GM19351 (cell line): Measurements from ENCODE around the gene BMP2K.
"Not testable (repeated sequence)": the region's sequence is repeated elsewhere in the genome, so short reads cannot be mapped to it uniquely, and the experiment has no call there.

Source experiments
- ATAC-seq: cut with Tn5 transposase; IDR thresholded peaks from one replicate; pipeline ENCODE4 v1.9.1; 2021; ENCODE audit warnings: mild to moderate bottlenecking, moderate library complexity; ENCODE audit not compliant: unreplicated experiment

BMP2K gene

DNA sequence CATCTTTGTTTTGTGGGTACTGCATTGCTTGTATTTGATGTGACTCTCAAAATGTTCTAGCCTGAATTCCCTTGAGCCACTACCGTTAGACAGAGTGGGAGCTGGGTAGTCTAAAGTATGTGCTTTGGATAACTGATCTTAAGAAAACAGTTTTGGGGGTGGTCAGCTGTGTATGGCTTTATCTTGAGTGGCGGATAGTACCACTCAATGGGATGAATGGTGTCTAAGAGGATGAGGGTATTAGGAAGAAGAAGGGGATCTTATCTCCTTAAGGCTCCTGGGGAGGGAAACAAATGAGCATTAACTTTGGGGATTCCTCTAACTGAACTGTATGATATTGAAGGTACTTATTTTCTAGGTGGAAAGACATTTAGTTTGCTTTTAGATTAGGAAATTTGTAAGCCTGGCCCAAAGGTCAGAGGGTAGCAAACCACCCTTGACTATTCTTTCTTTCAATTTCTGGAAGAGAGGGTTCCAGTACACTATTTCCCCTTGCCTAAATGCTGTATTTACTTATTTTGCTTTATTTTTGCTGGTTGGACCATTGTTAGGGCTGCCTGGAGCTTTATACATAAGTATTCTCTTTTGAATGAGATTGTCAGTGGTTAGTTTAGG is 11.3 kb downstream of the BMP2K start:
- ATAC-seq = no peak

DNA sequence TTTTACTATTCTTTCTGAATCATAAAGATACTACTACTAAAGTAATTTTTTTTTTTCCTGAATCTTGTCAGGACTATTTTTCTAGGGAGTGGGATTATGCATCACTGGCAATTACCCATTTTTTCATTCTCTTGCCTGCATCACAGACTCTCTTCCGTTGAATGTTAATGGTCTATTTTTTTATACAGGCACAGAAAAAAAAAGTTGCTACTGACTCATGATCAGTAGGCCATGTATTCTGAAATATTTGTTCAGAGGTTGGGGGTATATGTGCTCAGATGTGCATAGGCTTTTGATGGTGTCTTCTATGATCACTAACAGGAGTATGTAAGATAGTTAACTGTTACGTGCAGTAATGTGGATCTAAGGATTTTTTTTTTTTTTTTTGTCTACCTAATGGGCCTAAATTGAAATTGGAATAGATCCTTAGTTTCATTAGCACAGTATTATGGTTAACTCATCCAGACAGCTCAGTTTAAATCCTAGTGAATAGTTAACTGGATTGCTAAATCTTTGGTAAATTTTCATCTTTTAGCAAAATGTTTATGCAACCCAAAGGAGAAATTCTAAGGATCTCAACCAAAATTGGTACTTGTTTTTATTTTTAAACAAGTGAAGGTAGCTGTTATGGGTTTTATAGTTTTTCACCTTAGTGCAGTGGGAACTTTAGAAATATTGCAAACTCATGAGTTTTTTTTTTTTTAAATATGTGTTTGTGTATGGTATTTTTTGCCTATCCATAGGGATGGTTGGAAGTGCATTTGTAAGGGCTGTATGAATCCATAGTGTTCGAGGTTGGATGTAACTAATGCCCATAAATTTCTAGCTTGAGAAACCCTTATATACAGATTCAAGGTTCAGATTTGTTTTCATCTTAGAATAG is 12.1 kb downstream of the BMP2K start:
- ATAC-seq = no peak

DNA sequence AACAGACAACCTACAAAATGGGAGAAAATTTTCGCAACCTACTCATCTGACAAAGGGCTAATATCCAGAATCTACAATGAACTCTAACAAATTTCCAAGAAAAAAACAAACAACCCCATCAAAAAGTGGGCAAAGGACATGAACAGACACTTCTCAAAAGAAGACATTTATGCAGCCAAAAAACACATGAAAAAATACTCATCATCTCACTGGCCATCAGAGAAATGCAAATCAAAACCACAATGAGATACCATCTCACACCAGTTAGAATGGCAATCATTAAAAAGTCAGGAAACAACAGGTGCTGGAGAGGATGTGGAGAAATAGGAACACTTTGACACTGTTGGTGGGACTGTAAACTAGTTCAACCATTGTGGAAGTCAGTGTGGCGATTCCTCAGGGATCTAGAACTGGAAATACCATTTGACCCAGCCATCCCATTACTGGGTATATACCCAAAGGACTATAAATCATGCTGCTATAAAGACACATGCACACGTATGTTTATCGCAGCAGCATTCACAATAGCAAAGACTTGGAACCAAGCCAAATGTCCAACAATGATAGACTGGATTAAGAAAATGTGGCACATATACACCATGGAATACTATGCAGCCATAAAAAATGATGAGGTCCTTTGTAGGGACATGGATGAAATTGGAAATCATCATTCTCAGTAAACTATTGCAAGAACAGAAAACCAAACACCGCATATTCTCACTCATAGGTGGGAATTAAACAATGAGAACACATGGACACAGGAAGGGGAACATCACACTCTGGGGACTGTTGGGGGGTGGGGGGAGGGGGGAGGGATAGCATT is 19.7 kb downstream of the BMP2K start:
- ATAC-seq = not testable (repeated sequence)

DNA sequence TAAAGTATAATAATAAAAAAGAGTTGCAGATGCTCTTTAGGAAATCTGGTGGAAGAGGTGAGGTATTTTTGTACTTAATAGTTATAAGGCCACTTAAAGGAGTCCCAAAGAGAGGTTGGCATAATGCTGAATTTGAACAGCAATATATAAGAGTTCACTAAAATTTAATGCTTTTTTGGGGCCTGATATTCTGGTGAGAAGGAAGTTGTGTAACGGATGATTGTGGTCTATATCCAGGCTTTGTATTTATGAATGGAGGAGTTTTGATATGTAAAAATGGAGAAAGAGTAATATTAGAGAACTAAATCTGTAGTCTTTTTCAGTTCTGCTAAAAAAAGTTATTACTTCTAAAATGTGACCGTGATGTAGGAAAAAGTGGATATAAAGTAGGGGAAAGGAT is 20.4 kb downstream of the BMP2K start:
- ATAC-seq = no peak

DNA sequence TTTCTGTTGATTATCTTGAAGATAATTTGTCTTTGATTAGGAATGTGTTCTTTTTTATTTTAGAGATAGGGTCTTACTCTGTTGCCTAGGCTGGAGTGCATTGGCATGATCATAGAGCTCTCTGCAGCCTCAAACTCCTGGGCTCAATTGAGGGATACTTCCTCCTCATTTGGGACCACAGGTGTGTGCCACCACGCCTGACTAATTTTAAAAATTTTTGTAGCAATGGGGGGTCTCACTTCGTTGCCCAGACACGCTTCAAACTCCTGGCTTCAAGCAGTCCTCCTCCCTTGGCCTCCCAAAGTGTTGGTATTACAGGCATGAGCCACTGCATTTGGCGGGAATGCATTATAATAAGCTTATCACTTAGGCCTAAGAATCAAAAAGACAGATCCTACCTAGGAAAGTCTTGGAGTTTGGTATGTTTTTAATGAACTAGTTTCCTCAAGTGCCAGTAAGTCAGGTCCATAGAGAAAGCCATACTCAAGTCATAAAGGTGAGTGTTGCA is 21.7 kb downstream of the BMP2K start:
- no peak for ATAC-seq

DNA sequence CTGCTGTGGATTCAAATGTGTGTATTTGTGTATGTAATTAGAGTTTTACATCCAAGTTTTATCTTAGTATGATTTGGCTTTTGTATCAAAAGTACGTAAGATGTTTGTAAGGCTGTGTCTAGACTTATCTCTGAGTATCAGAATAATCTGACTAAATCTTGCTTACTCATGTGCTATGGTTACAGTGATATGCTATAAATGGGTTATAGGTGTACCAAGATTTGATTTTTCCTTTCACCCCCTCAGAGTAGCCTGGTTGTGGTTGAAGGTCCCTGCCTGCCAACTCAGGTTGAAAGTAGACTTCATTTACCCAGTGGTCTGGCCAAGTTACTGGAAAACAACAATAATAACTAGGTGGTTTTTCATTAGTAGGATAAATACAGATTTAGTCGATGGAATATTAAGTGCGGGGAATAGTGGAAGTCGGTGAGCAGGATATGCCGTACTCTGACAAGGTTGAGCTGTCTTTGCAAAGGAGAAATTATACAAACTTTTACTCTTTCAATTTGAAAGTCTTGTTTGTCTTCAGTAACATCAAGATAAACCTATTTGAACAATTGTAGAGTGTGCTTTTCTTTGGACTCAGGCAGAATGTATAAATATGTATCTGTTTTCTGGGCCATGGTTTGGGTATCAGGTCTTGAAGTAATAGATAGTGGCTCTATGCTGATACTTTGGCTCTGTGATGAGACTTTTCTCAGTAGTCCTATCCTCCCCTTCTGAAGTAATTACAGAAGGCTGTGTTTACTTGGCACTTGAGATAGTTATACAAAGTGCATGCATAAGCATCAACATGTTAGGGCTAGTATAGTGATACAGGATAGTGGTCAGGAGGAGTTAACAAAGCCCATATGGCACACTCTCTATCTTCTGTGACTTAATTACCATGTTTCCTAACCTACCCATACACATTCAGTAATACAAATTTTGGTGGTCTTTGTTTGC is 23.7 kb downstream of the BMP2K start:
- ATAC-seq = peak; percentile 64

DNA sequence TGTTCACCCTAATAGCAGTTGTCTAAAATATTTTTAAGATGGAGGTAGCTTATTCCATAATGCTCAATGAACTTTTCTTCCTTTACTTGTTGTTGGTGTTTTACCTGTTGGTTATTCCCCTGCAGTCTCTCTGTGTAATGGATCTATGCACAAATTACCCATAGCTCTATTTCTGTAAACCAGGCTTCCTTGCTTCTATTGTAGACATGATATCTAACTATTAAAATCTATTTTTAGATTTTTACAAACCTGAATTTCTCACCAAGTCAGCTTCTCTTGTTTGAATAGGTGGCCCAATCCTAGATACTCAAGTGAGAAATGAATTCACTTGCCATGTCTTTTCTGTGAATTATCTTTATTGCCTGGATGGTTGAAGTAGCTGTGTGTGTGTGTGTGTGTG is 24.8 kb downstream of the BMP2K start:
- ATAC-seq = no peak

DNA sequence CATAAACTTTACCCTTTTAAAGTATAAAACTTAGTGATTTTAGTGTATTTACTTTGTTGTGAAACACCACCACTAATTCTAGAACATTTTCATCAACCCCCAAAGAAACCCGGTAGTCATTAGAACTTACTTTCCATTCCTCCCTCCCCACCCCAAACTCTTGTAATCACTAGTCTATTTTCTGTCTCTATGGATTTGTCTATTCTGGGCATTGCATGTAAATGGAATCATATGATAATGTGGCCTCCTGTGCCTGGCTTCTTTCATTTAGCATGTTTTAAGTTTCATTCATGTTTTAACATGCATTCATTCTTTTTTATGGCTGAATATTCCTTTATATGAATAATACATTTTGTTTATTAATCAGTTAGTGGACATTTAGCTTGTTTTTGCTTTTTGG is 27.8 kb downstream of the BMP2K start:
- no peak for ATAC-seq

DNA sequence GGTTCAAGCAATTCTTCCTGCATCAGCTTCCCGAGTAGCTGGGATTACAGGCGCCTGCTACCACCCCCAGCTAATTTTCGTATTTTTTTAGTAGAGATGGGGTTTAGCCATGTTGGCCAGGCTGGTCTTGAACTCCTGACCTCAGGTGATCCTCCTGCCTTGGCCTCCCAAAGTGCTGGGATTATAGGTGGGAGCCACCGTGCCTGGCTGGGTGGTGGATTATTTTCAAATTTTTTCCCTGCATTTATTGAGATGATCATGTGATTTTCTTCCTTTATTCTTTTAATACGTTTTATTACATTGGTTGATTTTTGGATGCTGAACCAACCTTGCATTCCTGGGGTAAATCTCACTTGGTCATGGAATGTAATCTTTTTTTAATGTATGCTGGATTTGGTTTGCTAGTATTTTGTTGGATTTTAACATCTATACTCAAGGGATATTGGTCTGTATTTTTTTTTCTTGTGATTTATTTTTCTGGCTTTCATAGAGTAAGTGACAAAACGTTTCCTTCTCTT is 30.9 kb downstream of the BMP2K start:
- ATAC-seq = no peak

DNA sequence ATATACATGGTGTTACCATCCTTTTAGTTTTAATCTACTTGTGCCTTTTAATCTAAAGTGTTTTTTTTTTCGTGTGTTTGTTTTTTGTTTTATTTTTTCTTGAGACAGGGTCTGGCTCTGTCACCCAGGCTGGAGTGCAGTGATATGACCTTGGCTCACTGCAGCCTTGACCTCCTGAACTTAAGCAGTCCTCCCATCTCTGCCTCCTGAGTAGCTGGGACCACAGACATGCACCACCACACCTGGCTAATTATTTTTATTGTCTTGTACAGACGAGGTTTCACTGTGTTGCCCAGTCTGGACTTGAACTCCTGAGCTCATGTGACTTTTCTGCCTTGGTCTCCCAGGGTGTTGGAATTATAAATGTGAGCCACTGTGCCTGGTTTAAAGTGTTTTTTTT is 33.1 kb downstream of the BMP2K start:
- no peak for ATAC-seq

DNA sequence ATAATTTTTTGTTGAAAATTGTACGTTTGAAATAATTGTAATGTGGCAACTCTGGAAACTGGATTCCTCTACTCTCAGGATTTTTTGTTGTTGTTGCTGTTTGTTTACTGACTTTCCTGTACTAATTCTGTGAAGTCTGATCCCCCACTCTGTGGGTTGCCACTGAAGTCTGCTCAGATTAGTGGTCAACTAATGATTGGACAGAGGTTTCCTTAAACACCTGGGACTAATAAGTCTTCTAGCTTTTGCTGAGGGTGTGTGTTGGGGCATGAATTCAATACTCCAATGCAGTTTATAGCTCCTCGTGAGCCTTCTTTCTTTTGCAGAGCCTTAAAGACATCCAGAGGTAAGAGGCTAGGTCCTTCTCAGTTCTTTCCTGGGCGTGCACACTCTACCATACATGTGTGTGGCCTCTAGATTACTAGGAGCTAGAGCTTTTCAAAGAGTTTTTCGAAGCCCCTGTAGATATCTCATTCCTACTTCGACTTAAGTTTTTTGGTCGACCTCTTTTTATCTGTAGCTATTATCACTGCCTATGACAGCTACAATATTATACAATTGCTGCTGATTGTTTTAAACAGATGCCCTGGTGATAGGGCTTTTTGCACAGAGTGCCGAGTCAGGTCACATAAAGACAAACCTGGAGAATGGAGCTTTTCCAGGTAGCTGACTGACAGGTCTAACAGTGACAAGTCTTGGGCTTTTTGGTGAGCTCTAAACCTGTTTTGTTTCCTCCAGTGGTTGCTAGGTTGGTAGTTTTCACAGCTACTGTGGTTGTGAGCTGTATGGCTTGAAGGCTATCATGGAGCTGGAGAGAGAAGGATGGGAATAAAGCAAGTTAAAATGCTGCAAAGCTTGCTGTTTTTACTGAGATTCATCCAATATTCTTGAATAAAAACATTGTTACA is 34.0 kb downstream of the BMP2K start:
- ATAC-seq = no peak

DNA sequence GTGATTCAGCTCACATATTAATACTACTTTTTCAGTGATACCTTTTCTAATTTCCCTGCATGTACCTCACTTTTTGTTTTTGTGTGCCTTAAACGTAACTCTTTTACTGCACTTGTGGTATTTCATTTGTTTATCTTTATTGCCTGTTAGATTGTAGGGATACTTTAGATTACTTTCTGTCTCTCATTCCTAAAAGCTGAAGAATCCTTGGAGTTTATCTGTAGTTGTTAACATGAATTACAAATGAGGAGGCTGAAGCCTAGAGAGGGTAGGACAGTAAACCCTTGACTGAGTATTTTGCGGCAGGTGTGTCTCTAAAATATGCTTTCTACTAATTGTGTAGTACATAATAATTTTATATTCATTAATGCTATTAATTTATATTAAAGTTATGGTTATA is 34.9 kb downstream of the BMP2K start:
- ATAC-seq = no peak

DNA sequence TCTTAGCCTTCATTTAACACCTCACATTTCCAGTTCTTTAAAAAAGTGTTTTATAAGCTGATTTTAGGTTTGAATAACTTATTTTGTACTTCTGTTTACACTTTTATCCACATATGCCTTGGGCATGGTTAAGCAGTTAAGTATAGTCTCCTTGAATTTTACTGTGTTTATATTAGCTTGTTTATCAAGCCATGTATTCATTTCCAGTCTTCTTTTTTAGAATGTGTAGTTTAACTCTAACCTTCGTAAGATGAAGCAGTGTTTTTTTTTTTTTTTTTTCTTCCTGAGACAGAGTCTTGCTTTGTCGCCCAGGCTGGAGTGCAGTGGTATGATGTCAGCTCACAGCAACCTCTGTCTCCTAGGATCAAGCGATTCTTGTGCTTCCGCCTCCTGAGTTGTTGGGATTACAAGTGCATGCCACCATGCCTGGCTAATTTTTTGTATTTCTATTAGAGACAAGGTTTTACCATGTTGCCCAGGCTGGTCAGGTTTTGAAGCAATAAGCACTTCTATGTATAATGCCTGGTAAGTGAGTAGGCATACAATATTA is 42.5 kb downstream of the BMP2K start:
- no peak for ATAC-seq

DNA sequence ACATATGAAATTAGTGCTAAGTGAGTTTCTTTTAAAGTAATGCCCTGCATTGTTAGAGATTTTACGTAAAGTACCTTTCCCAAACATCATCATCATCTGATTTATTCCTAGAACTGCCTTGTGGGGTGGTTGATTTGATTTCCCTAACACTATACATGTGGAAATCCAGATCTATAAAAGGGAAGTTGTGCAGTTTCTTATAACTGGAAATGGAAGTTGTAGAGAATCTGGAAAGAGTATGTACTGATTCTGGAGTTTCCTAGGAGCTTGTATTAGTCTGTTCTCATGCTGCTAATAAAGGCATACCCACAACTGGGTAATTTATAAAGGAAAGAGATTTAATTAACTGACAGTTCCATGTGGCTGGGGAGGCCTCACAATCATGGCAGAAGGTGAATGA is 47.9 kb downstream of the BMP2K start:
- no peak for ATAC-seq

DNA sequence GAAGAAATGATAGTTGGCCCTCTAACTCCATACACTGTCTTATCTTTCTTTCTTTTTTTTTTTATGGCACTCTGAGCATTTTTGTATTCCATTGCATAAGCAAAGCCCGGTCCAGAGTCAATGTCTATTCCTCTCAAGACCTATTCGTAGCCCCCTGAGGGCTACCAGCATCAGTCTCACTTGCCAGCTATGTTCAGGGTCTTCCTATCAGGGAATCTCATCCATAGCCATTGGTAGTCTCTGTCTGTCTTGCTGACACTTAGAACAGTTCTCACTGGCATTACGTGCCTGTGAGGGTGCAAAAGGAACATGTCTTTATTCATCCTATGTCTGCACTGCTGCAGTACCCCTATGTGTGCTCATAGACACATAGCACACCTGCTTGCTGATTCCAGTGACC is 51.0 kb downstream of the BMP2K start:
- no peak for ATAC-seq

DNA sequence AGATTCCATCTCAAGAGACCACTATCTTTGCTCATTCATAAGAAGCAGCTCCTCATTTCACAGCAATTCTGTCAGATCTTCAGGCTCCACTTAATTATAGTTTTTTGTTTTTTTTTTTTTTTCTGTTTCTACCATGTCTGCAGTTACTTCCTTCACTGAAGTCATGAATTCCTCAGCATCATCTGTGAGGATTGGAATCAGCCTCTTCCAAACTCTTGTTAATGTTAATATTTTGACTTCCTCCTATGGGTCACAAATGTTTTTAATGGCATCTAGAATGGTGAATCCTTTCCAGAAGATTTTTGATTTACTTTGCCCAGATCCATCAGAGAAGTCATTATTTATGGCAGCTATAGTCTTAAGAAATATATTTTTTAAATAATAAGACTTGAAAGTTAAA is 53.1 kb downstream of the BMP2K start:
- ATAC-seq = no peak

DNA sequence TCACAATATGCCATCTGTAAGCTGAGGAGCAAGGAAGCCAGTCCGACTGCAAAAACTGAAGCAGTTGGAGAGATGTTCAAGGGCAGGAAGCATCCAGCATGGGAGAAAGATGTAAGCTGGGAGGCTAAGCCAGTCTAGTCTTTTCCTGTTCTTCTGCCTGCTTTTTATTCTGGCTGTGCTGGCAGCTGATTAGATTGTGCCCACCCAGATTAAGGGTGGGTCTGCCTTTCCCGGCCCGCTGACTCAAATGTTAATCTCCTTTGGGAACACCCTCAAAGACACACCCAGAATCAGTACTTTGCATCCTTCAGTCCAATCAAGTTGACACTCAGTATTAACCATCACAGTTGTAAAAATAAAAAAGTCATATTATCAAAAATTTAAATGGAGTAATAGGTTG is 63.5 kb downstream of the BMP2K start:
- not testable (repeated sequence) for ATAC-seq

DNA sequence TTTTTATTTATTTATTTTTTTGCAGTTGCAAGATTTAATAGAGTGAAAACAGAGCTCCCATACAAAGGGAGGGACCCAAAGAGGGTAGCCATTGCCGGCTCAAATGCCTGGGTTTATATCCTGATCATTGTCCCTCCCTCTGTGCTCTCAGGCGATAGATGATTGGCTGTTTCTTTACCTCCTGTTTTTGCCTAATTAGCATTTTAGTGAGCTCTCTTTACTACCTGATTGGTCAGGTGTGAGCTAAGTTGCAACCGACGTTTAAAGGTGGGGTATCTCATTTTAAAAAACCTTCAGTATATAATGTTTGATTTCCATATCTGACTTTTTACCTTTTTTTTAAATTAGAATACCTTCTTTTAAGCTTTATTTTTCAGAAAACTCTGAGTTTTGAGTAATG is 64.1 kb downstream of the BMP2K start:
- ATAC-seq = not testable (repeated sequence)

DNA sequence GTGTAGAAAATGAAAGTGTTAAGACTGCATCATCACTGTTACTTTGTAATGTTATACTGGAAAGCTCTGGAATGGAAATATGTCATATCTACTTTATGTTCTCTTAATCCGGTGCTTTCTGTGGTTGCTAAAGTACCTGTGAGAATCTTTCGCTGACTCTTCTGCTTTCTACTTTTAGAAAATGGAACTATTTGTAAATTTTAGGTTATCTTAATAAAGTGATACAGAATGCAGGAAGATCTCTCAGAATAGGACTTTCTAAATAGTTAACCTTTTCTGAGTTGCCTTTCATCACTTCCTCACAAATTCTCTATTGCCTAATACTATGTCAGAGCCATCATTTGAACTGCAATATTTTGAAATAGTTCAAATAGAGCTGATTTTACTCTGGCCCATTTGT is 69.3 kb downstream of the BMP2K start:
- peak; percentile 87 for ATAC-seq
